OCI-LY1 (cell line): ENCODE measurements around the gene ADAMTS18.

ENCODE experiments used
- CTCF ChIP-seq: fragments of 200-600 bp; sonication (generic), shearing (Covaris generic); IDR thresholded peaks from 2 replicates; pipeline ENCODE4 v1.5.1; 2017; ENCODE audit warnings: mild to moderate bottlenecking, antibody characterized with exemption, low read length, moderate library complexity, mixed read lengths
- EZH2 ChIP-seq: fragments of 200-600 bp; sonication (generic), shearing (Covaris generic); IDR thresholded peaks from 2 replicates; pipeline ENCODE4 v1.8.0; 2017; ENCODE audit warnings: borderline replicate concordance, mixed run types, mild to moderate bottlenecking, antibody characterized with exemption, low read length, moderate library complexity, mixed read lengths

GRCh38 chr16:77387815-77388209 is 47.0 kb downstream of the ADAMTS18 start:
- TF ChIP-seq EZH2 (no peak), CTCF (no peak)
